ENCODE data around the gene TMEM266. TPM values are rescaled to one million over a fixed set of nuclear protein-coding genes. Genes with fewer than 3 reads are reported as not detected.

TMEM266 gene
- total and polyA plus RNA-seq, 2 of the 4 experiments (the other 2 are of a cell fraction): not detected

- intact Hi-C loops (cut with micrococcal nuclease): no loop called here
- no peak overlapping the region for H3K4ac ChIP-seq (ENCODE audit: low read depth, low read length)
- no peak for DNase-seq
- H4K91ac ChIP-seq (ENCODE audit: insufficient read depth, low read depth, low read length): no peak overlapping the region
- H2BK120ac ChIP-seq (ENCODE audit: low read depth, low read length): no peak overlapping the region
- no peaks in the 10 kb centered on the region for H3K9me3 ChIP-seq (ENCODE audit: control insufficient read depth, insufficient read depth, low read length)
- H4K8ac ChIP-seq (ENCODE audit: low read depth in 2 of 2, low read length in 2 of 2): no peak overlapping the region
- H3K27me3 ChIP-seq (ENCODE audit: control insufficient read depth, insufficient read depth, low read length): peaks cover 25% of the 10 kb centered on the region
- no peak overlapping the region for H2BK20ac ChIP-seq (ENCODE audit: low read depth, low read length)
- H2AFZ ChIP-seq (replicated peaks; ENCODE audit: low read length, poor library complexity): no peak overlapping the region
- H3K9me1 ChIP-seq (ENCODE audit: insufficient read depth, low read length): no peaks in the 10 kb centered on the region
- no peak overlapping the region for H3K4me3 ChIP-seq (ENCODE audit: insufficient read depth, low read depth, low read length)
- H3K4me2 ChIP-seq (ENCODE audit: low read depth, low read length): no peak overlapping the region
- H2AK9ac ChIP-seq (replicated peaks; ENCODE audit: low read depth, low read length, poor library complexity): no peak overlapping the region
- no peak overlapping the region for H3K18ac ChIP-seq (ENCODE audit: low read depth, low read length)
- H3K23ac ChIP-seq (ENCODE audit: low read depth, low read length): no peak overlapping the region
- BruUV-seq (replicated peaks): no TSS peak
- no peak for ATAC-seq (ENCODE audit: low read depth)
- dilution Hi-C loops (cut with HindIII; ENCODE audit: low sequenced_read_pairs, unreplicated experiment): no loop called here
- no peaks in the 10 kb centered on the region for H3K79me1 ChIP-seq (ENCODE audit: low read depth in 1 of 2, low read length in 2 of 2)
- in situ Hi-C loops (cut with MboI; ENCODE audit: low sequenced_read_pairs): no loop called here
- no peak overlapping the region for H2BK15ac ChIP-seq (ENCODE audit: low read depth, low read length)
- H3K56ac ChIP-seq (ENCODE audit: extremely low read depth, insufficient read depth, low read length): no peak overlapping the region
- H3K9ac ChIP-seq (ENCODE audit: low read depth, low read length): no peak overlapping the region
- WGBS, 2 experiments (ENCODE audit: extremely low coverage in 2 of 2, insufficient read length in 1 of 2): 25% methylated on average over 1 of the region's 5 CpGs; no CpG with 5 or more reads in 1 of the 2 experiments
- POLR2A ChIA-PET (ENCODE audit: unreplicated experiment): no interaction called here
- no peak overlapping the region for H3K27ac ChIP-seq (ENCODE audit: insufficient read depth, low read length)
- H3K4me1 ChIP-seq (ENCODE audit: control insufficient read depth, insufficient read depth, low read length): no peaks in the 10 kb centered on the region
- CTCF ChIA-PET: no interaction called here
- no peaks in the 10 kb centered on the region for H4K20me1 ChIP-seq (ENCODE audit: insufficient read depth, low read length)
- H4K5ac ChIP-seq (ENCODE audit: low read depth, low read length): no peak overlapping the region
- H2BK5ac ChIP-seq (ENCODE audit: low read depth, low read length, poor library complexity, severe bottlenecking): no peak overlapping the region
- no peak overlapping the region for H2AK5ac ChIP-seq (ENCODE audit: low read depth, low read length)
- H3K36me3 ChIP-seq (ENCODE audit: control insufficient read depth, insufficient read depth, low read length): no peaks in the 10 kb centered on the region
- TF ChIP-seq RCOR1 (IDR thresholded peaks at IDR 0.05; ENCODE audit: insufficient replicate concordance, low read length) (no peak), MAFK (IDR thresholded peaks at IDR 0.05; ENCODE audit: low read depth, low read length) (peak; percentile 83)
- H3K14ac ChIP-seq (replicated peaks; ENCODE audit: low read depth, low read length): no peak overlapping the region
Observed at GRCh38 chr15:76078285-76078877, 18.6 kb downstream of the TMEM266 start.
